ENCODE measurements around the gene ADAT2.

ADAT2 gene

DNA sequence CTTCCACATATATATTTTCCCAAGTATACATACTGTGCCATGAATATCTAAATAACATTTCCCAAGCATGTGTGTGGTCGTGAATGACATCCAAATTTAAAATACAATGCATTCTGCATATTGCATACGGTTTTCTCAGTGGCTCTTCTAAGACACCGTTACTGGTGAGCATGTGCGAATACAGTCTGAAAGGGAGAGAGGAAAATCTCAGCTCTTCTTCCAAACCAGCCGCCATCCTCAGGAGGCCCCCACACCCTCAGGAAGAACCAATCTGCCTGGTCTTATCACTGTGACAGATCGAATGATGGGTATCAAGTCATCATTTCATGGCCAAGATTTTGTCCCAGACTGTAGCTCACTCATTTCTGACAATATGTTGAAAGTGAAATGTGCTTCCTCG, 50.7 kb downstream of the ADAT2 start:
- Histone ChIP-seq H3K4me2 (ENCODE audit: low read depth, low read length) (no peak overlapping the region), H3K79me2 (ENCODE audit: low read length) (no peaks in the 10 kb centered on the region), H3K36me3 (replicated peaks; ENCODE audit: insufficient read depth, low read length) (no peaks in the 10 kb centered on the region), H4K20me1 (ENCODE audit: insufficient read depth, low read length) (no peaks in the 10 kb centered on the region), H3K27ac (ENCODE audit: low read length) (no peak overlapping the region), H3K4me3 (ENCODE audit: low read length) (no peak overlapping the region), H2AFZ (ENCODE audit: low read length) (no peak overlapping the region), H3K27me3 (replicated peaks; ENCODE audit: insufficient read depth, low read length) (no peaks in the 10 kb centered on the region), H3K4me1 (ENCODE audit: low read length) (no peaks in the 10 kb centered on the region), H3K9me2 (replicated peaks; ENCODE audit: insufficient read depth, low read length) (no peaks in the 10 kb centered on the region), H3K9me3 (replicated peaks; ENCODE audit: insufficient read depth, low read length) (no peaks in the 10 kb centered on the region), H3K9ac (ENCODE audit: low read length) (no peak overlapping the region), H3F3A (ENCODE audit: insufficient read depth, low read length) (no peaks in the 10 kb centered on the region)
- no peak for DNase-seq
- TF ChIP-seq EZH2 (optimal IDR thresholded peaks at IDR 0.05; ENCODE audit: low read depth, low read length) (no peak), EZH2phosphoT487 (IDR thresholded peaks at IDR 0.05; ENCODE audit: low read length) (no peak)
- TF ChIP-seq, protein P1, sequence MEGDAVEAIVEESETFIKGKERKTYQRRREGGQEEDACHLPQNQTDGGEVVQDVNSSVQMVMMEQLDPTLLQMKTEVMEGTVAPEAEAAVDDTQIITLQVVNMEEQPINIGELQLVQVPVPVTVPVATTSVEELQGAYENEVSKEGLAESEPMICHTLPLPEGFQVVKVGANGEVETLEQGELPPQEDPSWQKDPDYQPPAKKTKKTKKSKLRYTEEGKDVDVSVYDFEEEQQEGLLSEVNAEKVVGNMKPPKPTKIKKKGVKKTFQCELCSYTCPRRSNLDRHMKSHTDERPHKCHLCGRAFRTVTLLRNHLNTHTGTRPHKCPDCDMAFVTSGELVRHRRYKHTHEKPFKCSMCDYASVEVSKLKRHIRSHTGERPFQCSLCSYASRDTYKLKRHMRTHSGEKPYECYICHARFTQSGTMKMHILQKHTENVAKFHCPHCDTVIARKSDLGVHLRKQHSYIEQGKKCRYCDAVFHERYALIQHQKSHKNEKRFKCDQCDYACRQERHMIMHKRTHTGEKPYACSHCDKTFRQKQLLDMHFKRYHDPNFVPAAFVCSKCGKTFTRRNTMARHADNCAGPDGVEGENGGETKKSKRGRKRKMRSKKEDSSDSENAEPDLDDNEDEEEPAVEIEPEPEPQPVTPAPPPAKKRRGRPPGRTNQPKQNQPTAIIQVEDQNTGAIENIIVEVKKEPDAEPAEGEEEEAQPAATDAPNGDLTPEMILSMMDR (IDR thresholded peaks at IDR 0.05; ENCODE audit: low read length) = no peak

DNA sequence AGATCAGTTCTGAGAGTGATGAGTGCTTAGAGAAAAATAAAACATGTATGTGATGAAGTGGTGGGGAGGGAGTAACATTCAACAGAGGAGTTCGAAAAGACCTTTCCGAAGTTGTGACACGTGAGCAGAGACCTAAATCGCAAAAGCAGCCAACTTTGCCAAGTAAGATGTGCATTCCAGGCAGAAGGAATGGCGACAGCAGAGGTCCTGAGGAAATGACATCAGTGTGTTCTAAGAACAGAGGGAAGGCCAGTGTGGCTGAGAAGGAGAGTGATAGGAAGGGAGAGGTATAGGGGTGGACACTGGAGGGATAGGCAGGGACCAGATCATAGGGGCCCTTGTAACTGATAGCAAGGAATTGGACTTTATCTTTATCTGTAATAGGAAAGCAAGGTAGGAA, 51.3 kb downstream of the ADAT2 start:
- no peak overlapping the region for H3K9ac ChIP-seq (ENCODE audit: low read length)
- no peaks in the 10 kb centered on the region for H3K4me1 ChIP-seq (ENCODE audit: low read length)
- no peaks in the 10 kb centered on the region for H3K9me2 ChIP-seq (replicated peaks; ENCODE audit: insufficient read depth, low read length)
- no peaks in the 10 kb centered on the region for H3K79me2 ChIP-seq (ENCODE audit: low read length)
- H3K9me3 ChIP-seq (replicated peaks; ENCODE audit: insufficient read depth, low read length) = no peaks in the 10 kb centered on the region
- no peaks in the 10 kb centered on the region for H3K36me3 ChIP-seq (replicated peaks; ENCODE audit: insufficient read depth, low read length)
- H2AFZ ChIP-seq (ENCODE audit: low read length) = no peak overlapping the region
- no peak overlapping the region for H3K4me3 ChIP-seq (ENCODE audit: low read length)
- no peak for DNase-seq
- TF ChIP-seq EZH2phosphoT487 (IDR thresholded peaks at IDR 0.05; ENCODE audit: low read length) (no peak), EZH2 (optimal IDR thresholded peaks at IDR 0.05; ENCODE audit: low read depth, low read length) (no peak)
- TF ChIP-seq, protein P1 (IDR thresholded peaks at IDR 0.05; ENCODE audit: low read length) = no peak
- no peaks in the 10 kb centered on the region for H3K27me3 ChIP-seq (replicated peaks; ENCODE audit: insufficient read depth, low read length)
- H3K27ac ChIP-seq (ENCODE audit: low read length) = no peak overlapping the region
- H3K4me2 ChIP-seq (ENCODE audit: low read depth, low read length) = no peak overlapping the region
- no peaks in the 10 kb centered on the region for H4K20me1 ChIP-seq (ENCODE audit: insufficient read depth, low read length)
- H3F3A ChIP-seq (ENCODE audit: insufficient read depth, low read length) = no peaks in the 10 kb centered on the region

DNA sequence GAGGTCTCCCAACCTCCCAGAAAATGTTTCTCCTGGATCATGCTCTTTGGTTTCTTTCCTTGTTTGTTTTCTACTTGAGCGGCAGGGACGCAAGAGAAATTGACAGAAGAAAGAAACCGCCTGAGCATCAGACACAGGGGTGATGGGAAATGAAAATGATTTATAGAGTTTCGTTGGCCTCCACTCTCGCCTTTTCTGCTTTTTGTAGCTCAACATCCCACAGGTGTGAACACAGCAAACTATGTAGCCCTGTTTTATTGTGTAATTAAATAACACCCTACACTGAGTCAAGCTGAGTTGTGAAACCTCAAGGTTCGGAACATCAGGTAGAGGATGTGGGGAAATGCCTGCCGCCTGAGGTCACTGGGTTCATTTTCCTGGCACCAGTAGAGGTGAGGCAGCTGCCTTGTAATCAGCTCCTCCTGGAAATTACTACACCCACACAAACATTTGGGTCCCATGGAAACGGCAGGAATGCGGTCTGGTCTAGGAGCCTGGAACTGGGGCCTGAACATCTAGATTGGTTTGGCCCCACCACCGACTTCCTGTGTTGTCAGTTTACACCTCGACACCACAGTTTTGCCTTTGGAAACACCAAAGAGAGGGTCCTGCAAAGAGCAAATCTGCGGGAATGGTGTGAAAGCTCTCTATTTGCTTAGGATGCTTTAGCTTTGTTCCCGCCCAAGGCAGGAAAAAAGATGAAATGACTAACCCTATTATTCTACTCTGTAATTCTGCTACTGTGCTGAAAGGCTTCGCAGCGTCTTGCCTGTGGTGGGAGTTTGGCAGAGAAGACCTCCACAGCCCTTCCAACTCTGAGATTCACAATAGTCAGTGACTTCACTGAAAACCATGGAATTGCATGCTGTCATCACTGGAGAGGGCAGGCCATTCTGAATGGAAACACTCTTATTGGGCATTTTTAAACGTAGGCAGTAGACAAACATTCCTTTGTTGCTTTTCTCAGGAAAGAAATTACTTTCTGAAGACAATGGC, 53.0 kb downstream of the ADAT2 start:
- Histone ChIP-seq H2AFZ (ENCODE audit: low read length) (no peak overlapping the region), H3F3A (ENCODE audit: insufficient read depth, low read length) (no peaks in the 10 kb centered on the region), H3K9me3 (replicated peaks; ENCODE audit: insufficient read depth, low read length) (no peaks in the 10 kb centered on the region), H3K27me3 (replicated peaks; ENCODE audit: insufficient read depth, low read length) (no peaks in the 10 kb centered on the region), H4K20me1 (ENCODE audit: insufficient read depth, low read length) (no peaks in the 10 kb centered on the region), H3K79me2 (ENCODE audit: low read length) (no peaks in the 10 kb centered on the region), H3K4me2 (ENCODE audit: low read depth, low read length) (no peak overlapping the region), H3K27ac (ENCODE audit: low read length) (no peak overlapping the region), H3K36me3 (replicated peaks; ENCODE audit: insufficient read depth, low read length) (no peaks in the 10 kb centered on the region), H3K9ac (ENCODE audit: low read length) (no peak overlapping the region), H3K9me2 (replicated peaks; ENCODE audit: insufficient read depth, low read length) (no peaks in the 10 kb centered on the region), H3K4me3 (ENCODE audit: low read length) (no peak overlapping the region), H3K4me1 (ENCODE audit: low read length) (no peaks in the 10 kb centered on the region)
- TF ChIP-seq, protein P1 (IDR thresholded peaks at IDR 0.05; ENCODE audit: low read length) = no peak
- TF ChIP-seq EZH2 (optimal IDR thresholded peaks at IDR 0.05; ENCODE audit: low read depth, low read length) = no peak
- no peak for TF ChIP-seq EZH2phosphoT487 (IDR thresholded peaks at IDR 0.05; ENCODE audit: low read length)
- DNase-seq = no peak
